Measurements from ENCODE around the gene RIPK4.
"Not testable (repeated sequence)": the region's sequence is repeated elsewhere in the genome, so short reads cannot be mapped to it uniquely, and the experiment has no call there.

The RIPK4 gene

DNA sequence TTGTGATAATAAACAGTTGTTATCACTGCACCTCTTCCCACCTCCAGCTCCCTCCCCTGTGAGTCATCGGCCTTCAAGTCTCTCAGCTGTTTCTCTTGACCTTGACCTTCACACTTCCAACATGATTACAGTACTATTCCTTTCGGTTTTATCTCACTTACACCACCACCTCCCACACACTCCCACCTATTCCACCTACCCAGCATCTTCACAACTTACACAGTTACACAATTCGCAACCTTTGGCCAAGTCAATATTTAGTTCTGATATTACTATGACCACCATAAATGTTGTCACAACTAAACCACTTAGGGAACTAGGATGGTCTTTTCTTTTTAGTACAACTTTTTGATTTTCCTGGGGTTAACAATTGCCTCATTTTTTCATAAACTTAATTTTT, 60.2 kb downstream of the RIPK4 start:
- in situ Hi-C loops (cut with HindIII; ENCODE audit: low sequenced_read_pairs), result no loop called here

DNA sequence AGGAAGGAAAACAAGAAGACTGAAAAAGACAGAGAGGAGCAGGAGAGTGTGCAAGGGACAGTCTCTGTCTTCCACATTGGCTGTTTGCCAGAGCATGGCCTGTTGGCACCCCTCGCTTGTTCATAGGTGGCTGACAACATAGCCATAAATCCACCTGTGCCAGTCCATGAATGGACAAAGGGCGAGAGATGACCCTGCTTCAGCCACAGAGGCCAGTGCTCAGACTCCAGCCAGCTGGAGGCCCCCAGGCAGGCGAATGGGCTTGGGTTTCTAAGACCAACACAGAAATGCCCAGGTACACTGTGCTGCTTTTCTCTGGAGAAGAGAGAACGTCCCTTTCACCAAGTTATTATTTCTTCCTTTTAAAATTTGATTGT, 60.6 kb downstream of the RIPK4 start:
- in situ Hi-C loops (cut with HindIII; ENCODE audit: low sequenced_read_pairs), result no loop called here

DNA sequence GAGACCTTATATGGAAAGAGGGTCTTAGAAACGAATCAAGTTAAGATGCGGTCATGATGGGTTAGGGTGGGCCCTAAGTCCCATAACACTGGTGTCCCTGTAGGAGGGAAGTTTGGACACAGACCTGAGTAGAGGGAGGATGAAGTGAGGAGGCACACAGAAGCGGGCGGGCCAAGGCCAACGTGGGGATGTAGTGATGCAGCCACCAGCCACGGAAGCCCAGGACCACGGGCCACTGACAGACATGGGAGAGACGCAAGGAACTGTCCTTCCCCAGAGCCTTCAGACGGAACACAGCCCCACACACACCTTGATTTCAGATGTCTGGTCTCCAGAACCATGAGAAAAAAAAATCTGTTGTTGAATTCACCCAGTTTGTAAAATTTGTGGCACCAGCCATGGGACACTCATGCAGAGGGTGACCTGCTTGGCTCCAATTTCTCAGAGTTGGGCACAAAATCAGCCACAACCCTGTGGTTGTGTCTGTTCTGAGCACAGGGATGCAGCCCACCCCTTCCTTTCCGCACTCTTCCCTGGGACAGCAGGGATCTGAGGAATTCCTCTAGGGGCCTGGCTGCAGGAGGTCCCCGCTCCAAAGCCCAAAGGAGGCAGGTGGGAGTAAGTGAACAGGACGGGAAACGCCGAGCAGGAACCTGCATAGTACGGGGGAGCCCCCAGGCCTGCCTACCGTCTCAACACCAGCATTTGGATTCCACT, 61.1 kb downstream of the RIPK4 start:
- in situ Hi-C loops (cut with HindIII; ENCODE audit: low sequenced_read_pairs), result no loop called here

DNA sequence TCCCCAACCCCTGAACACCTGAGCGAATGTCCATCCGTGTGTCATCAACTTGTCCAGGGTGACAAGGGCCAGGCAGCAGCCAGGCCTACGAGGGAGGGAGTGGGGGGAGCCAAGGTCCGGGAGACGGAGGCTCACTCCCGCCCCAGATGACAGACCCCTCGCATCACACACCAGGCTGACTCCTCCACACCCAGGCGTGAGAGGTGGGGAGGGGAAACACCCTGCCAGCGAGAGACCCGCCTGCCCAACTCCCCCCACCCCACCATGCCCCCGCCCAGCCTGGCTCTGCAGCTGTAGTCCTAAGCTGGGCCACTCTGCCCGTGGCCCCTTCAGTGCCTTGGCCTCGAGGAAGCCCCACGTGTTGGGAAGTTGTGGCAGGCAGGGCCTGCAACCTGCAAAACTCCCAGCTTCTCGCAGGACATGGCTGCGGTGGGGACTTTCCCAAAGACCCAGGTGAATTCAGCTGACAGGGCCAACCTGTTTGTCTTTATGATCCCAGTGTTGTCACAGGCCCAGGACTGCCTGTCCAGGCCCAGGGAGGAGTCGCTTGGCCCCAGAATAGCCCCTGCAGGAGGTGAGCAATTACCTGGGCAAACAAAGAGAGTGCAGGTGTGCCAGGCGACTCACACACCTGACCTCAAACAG, 62.9 kb downstream of the RIPK4 start:
- in situ Hi-C loops (cut with HindIII; ENCODE audit: low sequenced_read_pairs), result no loop called here

DNA sequence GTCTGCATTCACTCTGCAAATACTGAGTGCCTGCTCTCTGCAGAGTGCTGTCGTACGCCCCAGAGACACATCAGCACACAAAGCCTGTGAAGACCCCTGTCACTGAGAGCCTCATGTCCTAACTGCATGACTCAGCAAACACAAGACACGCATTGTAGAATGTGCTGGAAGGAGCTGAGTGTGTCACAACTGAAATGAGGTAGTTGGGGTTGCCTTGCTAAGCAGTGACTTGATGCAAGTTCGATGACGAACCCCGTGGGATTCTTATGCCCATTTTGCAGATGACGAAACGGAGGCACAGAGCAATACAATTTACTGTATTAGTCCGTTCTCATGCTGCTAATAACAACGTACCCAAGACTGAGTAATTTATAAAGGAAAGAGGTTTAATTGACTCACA, 65.1 kb downstream of the RIPK4 start:
- in situ Hi-C loops (cut with HindIII; ENCODE audit: low sequenced_read_pairs), result no loop called here

DNA sequence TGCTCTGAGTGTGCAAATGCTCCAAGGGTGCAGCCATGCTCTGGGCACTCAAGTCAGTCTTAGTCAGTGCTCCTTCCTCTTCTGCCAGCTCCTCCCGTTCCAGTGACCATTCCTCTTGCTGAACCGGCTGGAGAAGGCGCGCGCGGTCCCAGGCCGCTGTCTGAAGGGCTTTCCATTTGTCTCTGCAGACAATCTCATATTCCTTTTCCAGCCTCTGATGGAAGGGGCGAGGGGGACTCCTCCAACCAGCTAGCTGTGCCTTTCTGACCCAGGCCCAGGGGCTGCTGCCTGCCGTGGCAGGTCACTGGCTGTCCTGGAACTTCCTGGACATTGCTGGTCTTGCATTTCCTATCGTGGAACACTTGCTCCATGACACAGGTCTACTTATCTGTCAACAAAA, 67.5 kb downstream of the RIPK4 start:
- in situ Hi-C loops (cut with HindIII; ENCODE audit: low sequenced_read_pairs), result no loop called here

DNA sequence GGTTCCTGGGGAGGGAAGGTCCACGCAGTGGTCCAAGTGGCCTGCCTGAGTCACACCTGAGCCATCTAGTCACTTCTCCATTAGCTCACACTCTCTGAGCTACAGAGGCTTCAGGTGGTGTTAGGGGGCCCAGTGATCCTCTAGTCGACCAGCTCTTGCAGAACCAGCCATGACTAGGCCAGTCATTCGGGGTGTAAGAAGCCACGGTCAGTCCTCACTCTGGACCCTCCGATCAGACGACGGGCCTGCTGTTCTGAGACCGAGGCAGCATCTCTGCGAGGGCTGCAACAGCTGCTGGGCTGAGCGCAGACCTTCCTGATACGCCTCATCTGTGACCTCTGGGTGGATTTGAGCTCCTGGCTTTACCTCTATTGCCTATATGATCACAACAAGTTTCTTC, 68.8 kb downstream of the RIPK4 start:
- in situ Hi-C loops (cut with HindIII; ENCODE audit: low sequenced_read_pairs), result no loop called here

DNA sequence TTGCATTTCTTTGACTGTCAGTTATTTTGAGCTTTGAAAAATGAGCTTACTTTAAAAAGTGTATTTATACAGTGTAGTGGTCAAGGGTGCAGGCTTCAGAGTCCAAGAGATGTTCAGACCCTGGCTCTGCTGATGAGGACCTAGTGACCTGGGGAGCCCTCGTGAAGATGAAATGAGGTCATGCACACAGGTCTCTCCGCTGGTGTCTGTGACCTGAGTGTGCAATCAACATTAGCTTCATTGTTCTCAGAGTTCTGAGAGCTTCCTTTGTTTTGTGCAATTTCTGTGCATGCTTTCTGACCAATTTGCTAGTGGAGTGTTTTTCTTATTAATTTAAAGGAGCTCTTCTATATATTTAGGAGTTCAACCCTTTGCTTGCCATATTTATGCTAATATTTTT, 71.3 kb downstream of the RIPK4 start:
- in situ Hi-C loops (cut with HindIII; ENCODE audit: low sequenced_read_pairs), result no loop called here

DNA sequence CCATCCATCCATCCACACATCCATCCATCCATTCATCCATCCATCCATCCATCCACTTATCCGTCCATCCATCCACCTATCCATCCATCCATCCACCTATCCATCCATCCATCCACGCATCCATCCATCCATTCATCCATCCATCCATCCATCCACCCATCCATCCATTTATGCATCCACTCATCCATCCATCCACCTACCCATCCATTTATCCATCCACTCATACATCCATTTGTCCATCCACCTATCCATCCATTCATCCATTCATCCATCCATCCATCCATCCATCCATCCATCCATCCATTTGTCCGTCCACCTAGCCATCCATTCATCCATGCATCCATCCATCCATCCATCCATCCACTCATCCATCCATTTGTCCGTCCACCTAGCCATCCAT, 72.8 kb downstream of the RIPK4 start:
- in situ Hi-C loops (cut with HindIII; ENCODE audit: low sequenced_read_pairs), result not testable (repeated sequence)

DNA sequence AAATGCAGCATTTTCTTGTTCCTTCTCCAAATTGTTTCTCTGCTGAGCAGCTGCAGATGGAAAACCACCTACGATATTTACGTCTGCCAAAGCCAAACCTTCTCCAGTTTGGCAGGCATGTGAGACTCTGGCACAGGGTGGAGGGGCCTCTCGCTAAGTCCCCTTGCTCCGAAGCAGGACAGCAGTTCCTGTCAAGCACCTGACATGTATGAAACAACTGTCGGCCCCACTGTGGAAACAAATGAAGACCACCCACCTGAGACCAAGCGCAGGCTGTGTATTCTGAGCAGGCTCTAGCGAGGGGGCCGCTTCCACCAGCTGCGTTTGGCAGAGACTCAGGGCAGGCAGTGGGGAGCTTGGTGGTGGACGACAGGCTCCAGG, 74.7 kb downstream of the RIPK4 start:
- in situ Hi-C loops (cut with HindIII; ENCODE audit: low sequenced_read_pairs), result no loop called here

DNA sequence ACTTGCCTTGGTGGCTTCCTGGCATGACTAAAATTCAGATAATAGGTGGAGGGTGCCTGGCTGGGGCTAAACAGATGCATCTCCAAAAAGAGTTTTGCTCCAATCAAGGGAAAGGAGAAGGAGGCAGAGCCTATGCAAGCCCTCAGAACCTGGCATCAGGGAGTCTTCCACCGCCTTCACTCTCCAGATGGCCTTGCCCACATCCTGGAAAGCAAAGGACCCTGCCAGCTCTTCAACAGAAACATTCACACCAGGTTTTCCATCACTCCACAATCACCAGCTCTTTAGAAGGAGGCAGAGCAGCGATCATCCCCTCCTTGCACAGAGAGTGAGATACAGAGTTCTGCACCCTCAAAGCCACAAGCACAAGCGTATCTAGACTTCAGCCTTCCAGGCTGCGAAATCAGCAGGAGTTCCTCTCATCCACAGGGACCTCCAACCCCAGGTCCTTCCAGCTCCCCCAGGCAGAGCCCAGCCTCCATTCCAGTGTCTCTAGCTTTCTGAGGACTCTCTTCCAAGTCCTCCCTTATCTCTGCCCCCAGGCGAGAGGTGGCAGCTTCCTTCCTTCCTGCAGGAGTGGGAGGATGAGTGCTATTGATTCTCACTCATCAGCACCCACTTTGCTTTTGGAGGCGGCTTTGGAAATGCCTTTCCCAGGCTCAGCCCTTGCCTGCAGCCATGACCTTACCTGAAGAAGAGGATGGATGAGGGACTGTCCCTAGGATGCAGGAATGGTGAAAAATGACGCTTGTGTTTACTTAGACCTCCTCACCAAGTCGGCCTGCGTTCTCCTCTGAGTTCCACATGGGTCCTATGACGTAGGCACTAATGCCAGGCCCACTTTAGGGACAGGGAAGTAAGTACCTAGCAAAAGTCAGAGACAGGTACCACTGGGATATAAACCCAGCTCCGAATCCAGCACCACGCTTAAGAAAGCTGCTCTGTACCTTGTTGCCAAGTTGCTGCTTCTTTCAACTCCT, 75.4 kb downstream of the RIPK4 start:
- in situ Hi-C loops (cut with HindIII; ENCODE audit: low sequenced_read_pairs), result no loop called here

Measured in DLD1 (cell line).